Activated CD8-positive, alpha-beta memory T cell treated with anti-CD3 and anti-CD28 coated beads for 36 hours (primary cell): ENCODE measurements around the gene P2RX3. TPM values are rescaled to one million over a fixed set of nuclear protein-coding genes. Genes with fewer than 3 reads are reported as not detected.

Experiments used
- CTCF ChIA-PET: fragments of 350-600 bp; sonication (Branson Sonifier 250); formaldehyde crosslinking; loops from one replicate; lab custom pipeline; 2021; ENCODE audit warnings: antibody characterized with exemption; lab: Charles Lee
- POLR2A ChIA-PET: fragments of 350-600 bp; sonication (Branson Sonifier 250); formaldehyde crosslinking; loops from one replicate; lab custom pipeline; 2021; ENCODE audit warnings: antibody characterized with exemption; lab: Charles Lee
- total RNA-seq, 2 experiments: library from RNA; stranded (reverse); gene quantifications; one replicate each; pipeline ENCODE4 v1.2.3, GENCODE V29; 2021

Gene P2RX3
- total RNA-seq, 2 experiments from 2014 or later: not detected

GRCh38 chr11:57322256-57323166 lies 15.6 kb upstream of the P2RX3 start:
- ChIA-PET POLR2A (interaction anchor here (0.6 kb wide), 1 partner anchor 14 kb away, joined by 3 read pairs; no protein-coding TSS in a partner anchor), CTCF (interaction anchor here (0.6 kb wide), 1 partner anchor 143 kb away, joined by 3 read pairs; no protein-coding TSS in a partner anchor)

GRCh38 chr11:57323167-57323854 lies 14.8 kb upstream of the P2RX3 start:
- POLR2A ChIA-PET: interaction anchor here (0.7 kb wide), 1 partner anchor 133 kb away, joined by 4 read pairs; no protein-coding TSS in a partner anchor
- CTCF ChIA-PET: no interaction called here

GRCh38 chr11:57323855-57324153 lies 14.3 kb upstream of the P2RX3 start:
- ChIA-PET POLR2A (interaction anchor here (0.5 to 0.7 kb wide), 3 partner anchors 12 to 133 kb away, joined by 3 to 4 read pairs (median 4); partner anchors contain the start of gene SSRP1), CTCF (no interaction called here)

- CTCF ChIA-PET: interaction anchor here (1.1 to 1.4 kb wide), 2 partner anchors 11 to 203 kb away, joined by 3 to 4 read pairs; partner anchors contain the start of gene SSRP1
- POLR2A ChIA-PET: interaction anchor here (0.5 to 0.7 kb wide), 3 partner anchors 11 to 132 kb away, joined by 3 to 4 read pairs (median 4); partner anchors contain the start of gene SSRP1
Observed at GRCh38 chr11:57324154-57324885, 13.8 kb upstream of the P2RX3 start.

GRCh38 chr11:57324886-57325734 lies 13.0 kb upstream of the P2RX3 start, which contains the start of gene TNKS1BP1:
Gene TNKS1BP1 (minus strand): TSS chr11:57324952. CDS start chr11:57321885, 3,067 bp downstream.
- ChIA-PET CTCF (interaction anchor here (0.6 to 1.4 kb wide), 6 partner anchors 10 to 499 kb away, joined by 3 to 4 read pairs (median 3); partner anchors contain the start of genes SSRP1 and ZDHHC5), POLR2A (interaction anchor here (0.5 to 2.0 kb wide), 3 partner anchors 11 to 152 kb away, joined by 3 to 19 read pairs (median 4); partner anchors contain the start of gene SSRP1)

- CTCF ChIA-PET: interaction anchor here (0.6 to 1.4 kb wide), 5 partner anchors 9 to 499 kb away, joined by 3 to 4 read pairs (median 3); partner anchors contain the start of genes SSRP1 and ZDHHC5
- POLR2A ChIA-PET: interaction anchor here (0.5 to 2.0 kb wide), 3 partner anchors 10 to 151 kb away, joined by 3 to 19 read pairs (median 4); partner anchors contain the start of gene SSRP1
Observed at GRCh38 chr11:57325735-57326048, 12.5 kb upstream of the P2RX3 start.

- ChIA-PET POLR2A (no interaction called here), CTCF (interaction anchor here (1.3 kb wide), 1 partner anchor 18 kb away, joined by 5 read pairs; no protein-coding TSS in a partner anchor)
Observed at GRCh38 chr11:57327721-57328120, 10.4 kb upstream of the P2RX3 start.

- POLR2A ChIA-PET: no interaction called here
- CTCF ChIA-PET: interaction anchor here (1.0 kb wide), 1 partner anchor 10 kb away, joined by 3 read pairs; no protein-coding TSS in a partner anchor
Observed at GRCh38 chr11:57330029-57330428, 8.1 kb upstream of the P2RX3 start.

GRCh38 chr11:57331720-57332119 lies 6.4 kb upstream of the P2RX3 start:
- CTCF ChIA-PET: no interaction called here
- POLR2A ChIA-PET: no interaction called here

GRCh38 chr11:57332694-57333440 lies 5.3 kb upstream of the P2RX3 start:
- POLR2A ChIA-PET: no interaction called here

GRCh38 chr11:57335023-57335342 lies 3.2 kb upstream of the P2RX3 start:
- POLR2A ChIA-PET: interaction anchor here (1.1 to 2.0 kb wide), 4 partner anchors 9 to 406 kb away, joined by 3 to 19 read pairs (median 4); partner anchors contain the start of genes SELENOH, TNKS1BP1 and UBE2L6
- CTCF ChIA-PET: interaction anchor here (0.9 to 1.7 kb wide), 6 partner anchors 10 to 158 kb away, joined by 3 to 6 read pairs (median 4); partner anchors contain the start of gene TNKS1BP1

More at GRCh38 chr11:57332694-57333440, 5.3 kb upstream of the P2RX3 start:
- CTCF ChIA-PET: no interaction called here

GRCh38 chr11:57335343-57336110 lies 2.6 kb upstream of the P2RX3 start, which contains the start of gene SSRP1:
Gene SSRP1 (minus strand): TSS chr11:57335892. CDS start chr11:57335121, 771 bp downstream.
- CTCF ChIA-PET: interaction anchor here (0.9 to 1.7 kb wide), 6 partner anchors 10 to 158 kb away, joined by 3 to 6 read pairs (median 4); partner anchors contain the start of gene TNKS1BP1
- POLR2A ChIA-PET: interaction anchor here (0.6 to 2.0 kb wide), 5 partner anchors 10 to 406 kb away, joined by 3 to 19 read pairs (median 4); partner anchors contain the start of genes SELENOH, TNKS1BP1 and UBE2L6

GRCh38 chr11:57336111-57336666 lies 2.0 kb upstream of the P2RX3 start:
- ChIA-PET POLR2A (interaction anchor here (0.6 to 2.0 kb wide), 4 partner anchors 10 to 232 kb away, joined by 3 to 19 read pairs (median 4); partner anchors contain the start of genes TNKS1BP1 and UBE2L6), CTCF (interaction anchor here (0.8 to 1.0 kb wide), 2 partner anchors 10 to 191 kb away, joined by 3 to 4 read pairs; no protein-coding TSS in a partner anchor)

- ChIA-PET CTCF (interaction anchor here (0.6 to 1.0 kb wide), 3 partner anchors 9 to 191 kb away, joined by 3 to 4 read pairs (median 3); no protein-coding TSS in a partner anchor), POLR2A (interaction anchor here (0.6 to 2.0 kb wide), 2 partner anchors 11 to 15 kb away, joined by 3 to 19 read pairs; partner anchors contain the start of gene TNKS1BP1)
Observed at GRCh38 chr11:57336856-57337255, 1.3 kb upstream of the P2RX3 start.

GRCh38 chr11:57339328-57339727 lies 1.2 kb downstream of the P2RX3 start:
- ChIA-PET POLR2A (no interaction called here), CTCF (no interaction called here)
